Spleen (tissue), 11 donors: ENCODE data around the gene CAMK1D. TPM values are rescaled to one million over a fixed set of nuclear protein-coding genes. Genes with fewer than 3 reads are reported as not detected.

Experiments used
- DNase-seq: peaks from one replicate; pipeline ENCODE4 v3.0.0-alpha.2; 2020
- H3K27ac ChIP-seq, 8 donors: fragments of 200-600 bp; sonication (generic) in 7 of 8; 1 replicate in 4 of 8; 2 replicates in 4 of 8; pipeline versions ENCODE4 v1.5.0 to v1.8.0; 2016 to 2021; ENCODE audit warnings: inconsistent platforms in 4 of 8, mild to moderate bottlenecking in 4 of 8, moderate library complexity in 1 of 8
- H3K27me3 ChIP-seq, 7 donors: fragments of 200-600 bp; sonication (generic) in 6 of 7; replicated peaks in 1 of 7; 1 replicate in 4 of 7; 2 replicates in 3 of 7; pipeline versions ENCODE4 v1.5.0 to v1.8.0; 2016 to 2021; ENCODE audit warnings: inconsistent platforms in 3 of 7, mild to moderate bottlenecking in 1 of 7
- H3K36me3 ChIP-seq, 6 donors: fragments of 200-600 bp; sonication (generic) in 5 of 6; 1 replicate in 4 of 6; 2 replicates in 2 of 6; pipeline versions ENCODE4 v1.5.0 to v1.8.0; 2016 to 2021; ENCODE audit warnings: inconsistent platforms in 2 of 6
- H3K4me1 ChIP-seq, 6 donors: fragments of 200-600 bp; sonication (generic) in 5 of 6; 1 replicate in 3 of 6; 2 replicates in 3 of 6; pipeline versions ENCODE4 v1.5.0 to v1.8.0; 2016 to 2021; ENCODE audit warnings: inconsistent platforms in 3 of 6
- H3K4me3 ChIP-seq, 8 donors: fragments of 200-600 bp; sonication (generic) in 7 of 8; 1 replicate in 4 of 8; 2 replicates in 4 of 8; pipeline versions ENCODE4 v1.5.0 to v1.8.0; 2016 to 2021; ENCODE audit warnings: inconsistent platforms in 4 of 8, mild to moderate bottlenecking in 4 of 8, moderate library complexity in 2 of 8
- H3K9me3 ChIP-seq, 8 donors: fragments of 200-600 bp; sonication (generic) in 7 of 8; 1 replicate in 4 of 8; 2 replicates in 4 of 8; pipeline versions ENCODE4 v1.5.0 to v1.8.0; 2016 to 2021; ENCODE audit warnings: inconsistent platforms in 4 of 8
- CTCF ChIP-seq, 11 experiments: fragments of 200-600 bp in 7 of 11; fragments of 450-650 bp in 4 of 11; sonication (generic) in 4 of 11; IDR thresholded peaks in 8 of 11; conservative IDR thresholded peaks in 3 of 11; 1 replicate in 7 of 11; 2 replicates in 4 of 11; pipeline versions ENCODE4 v1.4.0 to v1.8.0; 2016 to 2021; ENCODE audit warnings: antibody characterized with exemption in 11 of 11, inconsistent platforms in 4 of 11, mild to moderate bottlenecking in 1 of 11
- POLR2A ChIP-seq, 3 donors: fragments of 450-650 bp; IDR thresholded peaks; one replicate each; pipeline ENCODE4 v1.5.1; 2017; ENCODE audit warnings: antibody characterized with exemption in 3 of 3, mild to moderate bottlenecking in 1 of 3
- POLR2AphosphoS5 ChIP-seq, 3 donors: sonication (generic); formaldehyde crosslinking; IDR thresholded peaks; one replicate each; pipeline ENCODE4 v1.5.1; 2017; ENCODE audit warnings: antibody characterized with exemption in 3 of 3
- WGBS, 5 donors: extraction: QIAGEN DNeasy Blood & Tissue Kit in 3 of 5; methylation state at CpG; one replicate each; pipeline versions ENCODE4 v1.1.5 to v1.1.7; 2013 to 2018; 5-methylcytosine and 5-hydroxymethylcytosine counted together
- intact Hi-C: fragments of 100-400 bp; cut with DNase I; formaldehyde crosslinking; loops from one replicate; pipeline ENCODE4 v1.15.0; 2023; ENCODE audit warnings: low total_unique reads
- polyA plus RNA-seq, 3 donors: library from polyadenylated mRNA; stranded (reverse); fragments of 200-250 nt; gene quantifications; one replicate each; pipeline ENCODE4 v1.2.1, GENCODE V29; 2013
- total RNA-seq, 7 donors: library from RNA; depleted of rRNA in 3 of 7; stranded (reverse); fragments of >200 nt in 3 of 7; fragmentation: NEBNext Ultra II Directional in 4 of 7; extraction: Animal tissue kit (Norgen Biotek cat#: 25700) in 4 of 7; gene quantifications; one replicate each; pipeline versions ENCODE4 v1.1.0 to v1.2.1, GENCODE V29; 2016 to 2021
- donor health status: healthy with polysubstance abuse.
- donor health status: DM: no; HTN: no; CAD: no; lungs with moderate emphysema.
- donor health status: DM: no; HTN: no; CAD: no.
- donor health status: Bipolar disorder and iron deficiency.
- donor health status: healthy.
- donor health status: DM: no; HTN: no; CAD: no.
- donor health status: DM: yes; HTN: yes; CAD: no.

Gene CAMK1D
- total and polyA plus RNA-seq, 10 donors = 6.8 to 34.5 (median 20.0) TPM

- Histone ChIP-seq H3K4me3 (no peak overlapping the region), H3K27ac (peak overlapping the region in 1 of 8 donors; percentile 14), H3K27me3 (no peaks in the 10 kb centered on the region), H3K9me3 (peaks cover 0 to 11% (median 3%) of the 10 kb centered on the region in 8 donors), H3K4me1 (peaks cover 6 to 48% (median 29%) of the 10 kb centered on the region in 6 donors), H3K36me3 (peaks cover 0 to 6% (median 0%) of the 10 kb centered on the region in 6 donors)
- 76 to 91% (median 86%) methylated on average over 4 of the region's 4 CpGs for WGBS, 5 donors
- DNase-seq = no peak
- intact Hi-C loops = loop anchor here (10.0 kb wide), 1 partner anchor 325 kb away; no protein-coding TSS in a partner anchor
- no peak for TF ChIP-seq CTCF (IDR thresholded peaks at IDR 0.05 in 8 of 11, conservative IDR thresholded peaks at IDR 0.05 in 3 of 11)
- no peak for TF ChIP-seq POLR2A (IDR thresholded peaks at IDR 0.05)
- no peak for TF ChIP-seq POLR2AphosphoS5 (IDR thresholded peaks at IDR 0.05)
These were observed 240.4 kb downstream of the CAMK1D start for GRCh38 chr10:12589791-12590190.

DNA sequence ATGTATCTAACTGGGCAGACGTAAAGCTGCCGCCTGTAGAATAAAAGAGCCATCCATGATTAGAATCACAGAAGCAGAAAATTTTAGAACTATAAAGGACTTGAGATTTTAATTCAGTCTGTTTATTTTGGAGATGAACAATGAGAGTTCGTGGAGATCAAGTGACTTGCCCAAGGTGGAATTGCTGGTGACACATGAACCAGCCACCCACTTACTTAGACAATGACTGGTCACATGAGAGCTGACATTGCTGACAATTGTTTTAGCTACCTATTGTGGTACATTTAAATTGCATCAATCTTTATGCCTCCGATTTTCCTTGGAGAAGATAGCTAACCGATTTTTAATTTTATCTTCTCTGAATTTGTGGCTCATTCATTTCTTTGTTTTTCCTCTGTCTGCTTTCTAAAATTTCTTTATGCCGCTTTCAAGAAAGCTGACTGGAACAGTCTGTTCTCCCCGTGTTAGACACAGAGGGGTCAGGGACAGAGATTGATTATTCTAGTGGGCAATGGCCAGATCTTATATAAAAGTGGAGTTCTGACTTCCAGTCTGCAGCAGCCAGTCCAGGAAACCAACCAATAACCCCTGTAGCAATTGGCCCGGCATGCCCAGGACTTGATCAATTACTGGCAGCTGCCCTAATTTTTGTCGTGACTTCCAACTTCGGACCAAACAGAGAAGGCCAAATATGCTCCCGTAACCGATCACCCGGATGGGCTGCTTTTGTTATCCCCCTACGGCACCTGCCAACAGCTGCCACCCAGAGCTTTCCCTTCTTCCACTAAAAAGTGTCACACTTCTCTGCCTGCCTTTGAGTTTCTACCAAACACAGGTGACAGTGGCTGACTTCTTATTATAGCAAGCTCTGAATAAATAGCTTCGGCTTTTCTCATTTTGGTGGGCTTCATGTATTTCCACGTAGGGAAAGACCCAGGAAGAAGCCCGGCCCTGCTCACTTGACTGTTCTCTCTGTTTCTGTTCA, 241.6 kb downstream of the CAMK1D start:
- no peak for TF ChIP-seq CTCF (IDR thresholded peaks at IDR 0.05 in 8 of 11, conservative IDR thresholded peaks at IDR 0.05 in 3 of 11)
- TF ChIP-seq POLR2AphosphoS5 (IDR thresholded peaks at IDR 0.05) = no peak
- TF ChIP-seq POLR2A (IDR thresholded peaks at IDR 0.05) = no peak
- no peak overlapping the region for H3K4me3 ChIP-seq
- H3K36me3 ChIP-seq = no peaks in the 10 kb centered on the region
- peaks cover 0 to 5% (median 0%) of the 10 kb centered on the region in 8 donors for H3K9me3 ChIP-seq
- no peaks in the 10 kb centered on the region for H3K27me3 ChIP-seq
- H3K27ac ChIP-seq = no peak overlapping the region
- 87 to 92% (median 91%) methylated on average over 17 of the region's 17 CpGs for WGBS, 5 donors
- DNase-seq = no peak
- H3K4me1 ChIP-seq = peaks cover 6 to 57% (median 27%) of the 10 kb centered on the region in 6 donors
- intact Hi-C loops = no loop called here

DNA sequence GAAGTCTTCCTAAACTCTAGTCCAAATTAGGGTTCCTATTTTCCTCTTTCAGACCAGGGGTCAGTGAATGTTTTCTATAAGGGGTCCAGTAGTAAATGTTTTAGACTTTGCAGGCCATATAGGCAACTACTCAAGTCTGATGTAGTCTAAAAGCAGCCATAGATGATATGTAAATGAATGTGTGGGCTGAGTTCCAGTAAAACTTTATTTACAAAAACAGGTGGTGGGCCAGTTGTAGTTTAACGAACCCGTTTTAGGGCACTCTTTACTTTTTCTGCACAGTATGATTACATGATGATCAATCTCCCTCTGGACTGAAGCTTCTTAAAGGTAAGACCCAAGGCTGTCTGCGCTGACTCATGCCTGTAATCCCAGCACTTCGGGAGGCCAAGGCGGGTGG, 243.6 kb downstream of the CAMK1D start:
- H3K9me3 ChIP-seq = peaks cover 0 to 7% (median 0%) of the 10 kb centered on the region in 8 donors
- 87 to 94% (median 90%) methylated on average over 5 of the region's 5 CpGs for WGBS, 5 donors
- H3K4me1 ChIP-seq = peaks cover 4 to 45% (median 20%) of the 10 kb centered on the region in 6 donors
- TF ChIP-seq POLR2A (IDR thresholded peaks at IDR 0.05) (no peak), CTCF (IDR thresholded peaks at IDR 0.05 in 8 of 11, conservative IDR thresholded peaks at IDR 0.05 in 3 of 11) (no peak), POLR2AphosphoS5 (IDR thresholded peaks at IDR 0.05) (no peak)
- no peak overlapping the region for H3K4me3 ChIP-seq
- intact Hi-C loops = no loop called here
- no peak overlapping the region for H3K27ac ChIP-seq
- no peaks in the 10 kb centered on the region for H3K27me3 ChIP-seq
- DNase-seq = no peak
- H3K36me3 ChIP-seq = no peaks in the 10 kb centered on the region

GRCh38 chr10:12594448-12594944, 245.1 kb downstream of the CAMK1D start:
- intact Hi-C loops = no loop called here
- no peak overlapping the region for H3K4me3 ChIP-seq
- peaks cover 0 to 30% (median 5%) of the 10 kb centered on the region in 6 donors for H3K4me1 ChIP-seq
- 28 to 33% (median 31%) methylated on average over 8 of the region's 8 CpGs for WGBS, 5 donors
- no peaks in the 10 kb centered on the region for H3K27me3 ChIP-seq
- no peak for DNase-seq
- H3K9me3 ChIP-seq = peaks cover 0 to 7% (median 0%) of the 10 kb centered on the region in 8 donors
- peaks cover 0 to 1% (median 0%) of the 10 kb centered on the region in 6 donors for H3K36me3 ChIP-seq
- TF ChIP-seq CTCF (IDR thresholded peaks at IDR 0.05 in 8 of 11, conservative IDR thresholded peaks at IDR 0.05 in 3 of 11) (no peak), POLR2AphosphoS5 (IDR thresholded peaks at IDR 0.05) (peak in 2 of 3 donors; percentile 35 to 54)
- peak overlapping the region in 6 of 8 donors; percentile 7 to 60 (median 48) for H3K27ac ChIP-seq
